GM12891 (cell line): ENCODE measurements around the gene OSBPL1A.

ENCODE experiments used
- DNase-seq: peaks from one replicate; pipeline ENCODE4 v3.0.0; 2011; ENCODE audit warnings: low spot score; ENCODE audit not compliant: insufficient read length
- FAIRE-seq: peaks from 2 replicates; lab custom pipeline; 2011; peaks lifted over from hg19 to GRCh38; lab: Jason Lieb, UNC
- PAX5 ChIP-seq: IDR thresholded peaks from 2 replicates; pipeline ENCODE4 v1.6.1; 2011; ENCODE audit warnings: low read length, moderate library complexity, mild to moderate bottlenecking; ENCODE audit not compliant: insufficient read depth, severe bottlenecking
- POLR2A ChIP-seq: IDR thresholded peaks from 2 replicates; pipeline ENCODE4 v1.6.1; 2011; ENCODE audit warnings: low read depth, low read length, control low read depth
- POLR2AphosphoS5 ChIP-seq: IDR thresholded peaks from 2 replicates; pipeline ENCODE4 v1.6.1; 2011; ENCODE audit warnings: low read depth, low read length, control low read depth
- POU2F2 ChIP-seq: IDR thresholded peaks from 2 replicates; pipeline ENCODE4 v1.6.1; 2011; ENCODE audit warnings: low read depth, mild to moderate bottlenecking, control low read depth, low read length, moderate library complexity
- SPI1 ChIP-seq: IDR thresholded peaks from 2 replicates; pipeline ENCODE4 v1.6.1; 2011; ENCODE audit warnings: low read depth, low read length, control low read depth
- TAF1 ChIP-seq: IDR thresholded peaks from 2 replicates; pipeline ENCODE4 v1.6.1; 2011; ENCODE audit warnings: low read depth, low read length, control low read depth

Gene OSBPL1A

GRCh38 chr18:24276994-24277393, 120.6 kb downstream of the OSBPL1A start:
- FAIRE-seq: no peak
- TF ChIP-seq POLR2A (no peak), POU2F2 (no peak), TAF1 (no peak), POLR2AphosphoS5 (no peak), PAX5 (no peak), SPI1 (no peak)

GRCh38 chr18:24274837-24275236, 122.8 kb downstream of the OSBPL1A start:
- TF ChIP-seq TAF1: no peak
- no peak for TF ChIP-seq POLR2AphosphoS5
- no peak for TF ChIP-seq SPI1
- no peak for TF ChIP-seq POLR2A
- TF ChIP-seq PAX5: no peak
- TF ChIP-seq POU2F2: no peak
- FAIRE-seq (no peak), DNase-seq (no peak)

More at GRCh38 chr18:24276994-24277393, 120.6 kb downstream of the OSBPL1A start:
- no peak for DNase-seq

- DNase-seq (no peak), FAIRE-seq (no peak)
- TF ChIP-seq PAX5 (no peak), POLR2A (no peak), TAF1 (no peak), SPI1 (no peak), POLR2AphosphoS5 (no peak), POU2F2 (no peak)
Observed at GRCh38 chr18:24273596-24273995, 124.0 kb downstream of the OSBPL1A start.

GRCh38 chr18:24272229-24272525, 125.4 kb downstream of the OSBPL1A start:
- no peak for TF ChIP-seq POU2F2
- TF ChIP-seq POLR2AphosphoS5: no peak
- no peak for TF ChIP-seq TAF1
- TF ChIP-seq POLR2A: no peak
- no peak for TF ChIP-seq SPI1
- TF ChIP-seq PAX5: no peak
- no peak for DNase-seq
- no peak for FAIRE-seq

GRCh38 chr18:24271381-24272228, 126.0 kb downstream of the OSBPL1A start:
- DNase-seq (peak; percentile 44), FAIRE-seq (no peak)
- no peak for TF ChIP-seq SPI1
- no peak for TF ChIP-seq TAF1
- no peak for TF ChIP-seq PAX5
- no peak for TF ChIP-seq POU2F2
- TF ChIP-seq POLR2AphosphoS5: no peak
- no peak for TF ChIP-seq POLR2A

- no peak for TF ChIP-seq SPI1
- TF ChIP-seq POLR2A: no peak
- no peak for TF ChIP-seq PAX5
- TF ChIP-seq POU2F2: no peak
- TF ChIP-seq POLR2AphosphoS5: no peak
- TF ChIP-seq TAF1: no peak
- FAIRE-seq: no peak
- DNase-seq: no peak
Observed at GRCh38 chr18:24270937-24271380, 126.7 kb downstream of the OSBPL1A start.

GRCh38 chr18:24270358-24270936, 127.2 kb downstream of the OSBPL1A start:
- DNase-seq: no peak
- TF ChIP-seq POU2F2 (no peak), SPI1 (no peak), TAF1 (no peak), POLR2AphosphoS5 (no peak), PAX5 (no peak), POLR2A (no peak)
- FAIRE-seq: no peak

GRCh38 chr18:24268784-24269550, 128.7 kb downstream of the OSBPL1A start:
- DNase-seq (no peak), FAIRE-seq (no peak)
- no peak for TF ChIP-seq POLR2AphosphoS5
- TF ChIP-seq SPI1: no peak
- TF ChIP-seq PAX5: no peak
- TF ChIP-seq POU2F2: no peak
- no peak for TF ChIP-seq POLR2A
- no peak for TF ChIP-seq TAF1

GRCh38 chr18:24267878-24268277, 129.7 kb downstream of the OSBPL1A start:
- FAIRE-seq (no peak), DNase-seq (no peak)
- TF ChIP-seq POU2F2 (no peak), SPI1 (no peak), POLR2AphosphoS5 (no peak), POLR2A (no peak), TAF1 (no peak), PAX5 (no peak)
